ENCODE data around the gene CPZ.

The CPZ gene

DNA sequence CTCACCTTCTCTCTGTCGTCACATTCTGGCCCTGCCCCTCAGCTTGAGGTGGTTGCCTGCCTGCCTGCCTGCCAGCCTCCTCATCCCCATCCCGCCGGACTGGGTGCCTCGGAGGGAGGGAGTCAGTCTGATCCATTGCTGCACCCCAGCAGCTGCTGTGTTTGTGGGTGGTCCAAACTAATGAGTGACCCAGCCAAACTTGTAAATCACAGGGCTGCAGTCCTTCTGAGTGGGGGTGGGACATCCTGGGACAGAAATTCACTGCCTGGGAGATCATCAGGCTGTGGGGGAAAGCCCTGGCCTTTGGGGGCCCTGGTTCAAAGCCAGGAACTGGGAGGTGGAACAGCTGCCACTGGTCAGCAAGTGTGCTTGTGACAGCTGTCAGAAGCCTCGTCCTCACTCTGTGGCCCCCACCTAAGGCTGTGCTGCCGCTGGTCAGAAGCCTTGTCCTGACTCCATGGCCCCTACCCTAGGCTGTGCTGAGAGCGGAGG is 6.8 kb upstream of the CPZ start:
- TF ChIP-seq SPI1 (IDR thresholded peaks at IDR 0.05; ENCODE audit: low read depth, low read length): no peak
- TF ChIP-seq POLR2A (IDR thresholded peaks at IDR 0.05; ENCODE audit: low read depth, low read length): no peak
- no peak for TF ChIP-seq PAX5 (IDR thresholded peaks at IDR 0.05; ENCODE audit: insufficient read depth, low read length, severe bottlenecking)
- TF ChIP-seq POLR2AphosphoS5 (IDR thresholded peaks at IDR 0.05; ENCODE audit: low read depth, low read length): no peak
- no peak for TF ChIP-seq POU2F2 (IDR thresholded peaks at IDR 0.05; ENCODE audit: low read depth, low read length)
- TF ChIP-seq TAF1 (IDR thresholded peaks at IDR 0.05; ENCODE audit: low read depth, low read length): no peak
- DNase-seq (ENCODE audit: insufficient read length, low spot score) (no peak), FAIRE-seq (no peak)

DNA sequence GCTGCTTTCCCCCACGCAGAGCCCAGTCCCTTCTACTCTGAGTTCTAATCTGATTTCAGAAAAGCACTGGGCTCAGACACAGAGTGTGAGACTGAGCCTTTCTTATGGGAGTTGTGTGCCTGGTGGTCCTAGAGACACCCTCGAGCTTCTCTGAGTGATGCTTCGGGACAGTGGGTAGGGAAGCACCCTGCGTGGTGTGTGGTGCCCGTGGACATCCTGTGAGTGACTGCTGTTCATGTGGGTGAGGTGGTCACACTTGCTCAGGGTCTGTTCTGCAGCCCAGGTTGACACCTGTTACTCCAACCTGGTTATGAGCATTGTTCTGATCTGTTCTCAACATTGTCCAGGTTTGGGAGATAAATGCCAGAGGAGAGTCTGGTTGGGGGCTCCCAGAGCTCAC is 6.3 kb upstream of the CPZ start:
- no peak for TF ChIP-seq POLR2AphosphoS5 (IDR thresholded peaks at IDR 0.05; ENCODE audit: low read depth, low read length)
- TF ChIP-seq PAX5 (IDR thresholded peaks at IDR 0.05; ENCODE audit: insufficient read depth, low read length, severe bottlenecking): no peak
- TF ChIP-seq TAF1 (IDR thresholded peaks at IDR 0.05; ENCODE audit: low read depth, low read length): no peak
- no peak for TF ChIP-seq SPI1 (IDR thresholded peaks at IDR 0.05; ENCODE audit: low read depth, low read length)
- no peak for TF ChIP-seq POU2F2 (IDR thresholded peaks at IDR 0.05; ENCODE audit: low read depth, low read length)
- DNase-seq (ENCODE audit: insufficient read length, low spot score) (no peak), FAIRE-seq (no peak)

DNA sequence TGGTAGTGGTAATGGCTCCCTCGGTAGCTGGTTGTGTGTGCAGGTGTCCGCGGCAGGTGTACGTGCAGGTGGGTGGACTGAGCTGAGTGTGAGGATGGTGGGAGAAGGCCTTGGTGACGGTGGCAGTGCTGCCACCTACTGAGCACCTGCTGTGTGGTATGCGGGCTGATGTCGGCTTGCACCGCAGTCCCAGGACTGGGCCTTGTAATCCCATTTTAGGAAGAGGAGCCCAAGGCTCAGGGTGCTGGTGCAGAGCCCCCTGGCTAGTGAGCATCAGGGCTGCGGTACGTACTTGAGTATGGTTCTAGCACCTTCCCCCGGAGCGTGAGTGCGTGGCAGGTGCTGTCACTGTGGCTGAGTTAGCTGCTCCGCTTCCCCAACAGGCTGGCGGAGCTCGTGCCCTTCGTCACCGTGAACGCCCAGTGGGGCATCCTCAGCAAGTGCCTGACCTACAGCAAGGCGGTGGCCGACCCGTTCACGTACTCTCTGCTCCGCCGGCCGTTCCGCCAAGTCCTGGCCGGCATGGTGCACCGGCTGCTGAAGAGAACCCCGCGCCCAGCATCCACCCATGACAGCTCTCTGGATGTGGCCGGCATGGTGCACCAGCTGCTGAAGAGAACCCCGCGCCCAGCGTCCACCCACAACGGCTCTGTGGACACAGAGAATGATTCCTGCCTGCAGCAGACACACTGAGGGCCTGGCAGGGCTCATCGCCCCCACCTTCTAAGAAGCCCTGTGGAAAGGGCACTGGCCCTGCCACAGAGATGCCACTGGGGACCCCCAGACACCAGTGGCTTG is 5.7 kb upstream of the CPZ start:
- FAIRE-seq (no peak), DNase-seq (ENCODE audit: insufficient read length, low spot score) (no peak)
- TF ChIP-seq POLR2AphosphoS5 (IDR thresholded peaks at IDR 0.05; ENCODE audit: low read depth, low read length) (no peak), POU2F2 (IDR thresholded peaks at IDR 0.05; ENCODE audit: low read depth, low read length) (no peak), TAF1 (IDR thresholded peaks at IDR 0.05; ENCODE audit: low read depth, low read length) (no peak), SPI1 (IDR thresholded peaks at IDR 0.05; ENCODE audit: low read depth, low read length) (no peak), POLR2A (IDR thresholded peaks at IDR 0.05; ENCODE audit: low read depth, low read length) (no peak), PAX5 (IDR thresholded peaks at IDR 0.05; ENCODE audit: insufficient read depth, low read length, severe bottlenecking) (no peak)

DNA sequence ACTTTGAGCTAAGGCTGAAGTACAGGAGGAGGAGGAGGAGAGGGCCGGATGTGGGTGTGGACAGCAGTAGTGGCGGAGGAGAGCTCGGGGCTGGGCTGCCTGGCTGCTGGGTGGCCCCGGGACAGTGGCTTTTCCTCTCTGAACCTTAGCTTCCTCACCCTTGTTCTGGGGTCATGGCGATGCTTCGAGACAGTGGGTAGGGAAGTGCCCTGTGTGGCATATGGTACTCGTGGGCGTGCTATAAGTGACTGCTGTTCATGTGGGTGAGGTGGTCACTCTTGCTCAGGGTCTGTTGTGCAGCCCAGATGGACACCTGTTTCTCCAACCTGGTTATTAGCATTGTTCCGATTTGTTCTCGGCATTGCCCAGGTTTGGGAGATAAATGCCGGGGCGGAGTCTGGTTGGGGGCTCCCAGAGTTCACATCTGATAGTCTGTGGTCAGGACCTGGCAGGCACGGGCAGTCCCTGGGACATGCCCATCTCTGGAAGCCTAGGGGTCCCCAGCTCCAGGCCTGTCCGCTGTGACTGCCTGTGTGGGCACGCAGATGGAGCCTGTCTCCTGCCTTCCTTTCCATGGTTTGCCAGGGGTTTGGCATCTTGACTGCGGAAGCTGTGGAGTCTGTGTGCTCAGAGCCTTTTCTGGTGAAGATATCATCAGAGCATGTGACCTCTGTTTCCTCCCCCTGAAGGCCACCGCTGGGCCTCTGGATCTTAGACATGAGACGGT is 4.9 kb upstream of the CPZ start:
- FAIRE-seq (no peak), DNase-seq (ENCODE audit: insufficient read length, low spot score) (no peak)
- TF ChIP-seq SPI1 (IDR thresholded peaks at IDR 0.05; ENCODE audit: low read depth, low read length) (no peak), PAX5 (IDR thresholded peaks at IDR 0.05; ENCODE audit: insufficient read depth, low read length, severe bottlenecking) (no peak)

DNA sequence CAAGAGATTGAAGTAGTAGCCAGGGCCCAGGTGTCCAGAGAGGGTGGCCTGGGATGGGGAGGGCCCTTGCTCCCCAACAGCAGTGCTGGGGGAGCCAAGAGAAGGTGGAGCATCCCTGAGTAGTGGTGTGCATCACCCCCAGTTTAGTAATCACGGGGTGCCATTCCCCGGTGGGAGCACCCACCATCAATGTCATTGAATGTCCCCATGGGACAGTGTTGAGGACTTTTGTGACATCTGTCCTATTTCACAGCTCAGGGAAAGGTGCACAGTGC is 4.4 kb upstream of the CPZ start:
- DNase-seq (ENCODE audit: insufficient read length, low spot score): no peak
- FAIRE-seq: no peak
- no peak for TF ChIP-seq TAF1 (IDR thresholded peaks at IDR 0.05; ENCODE audit: low read depth, low read length)
- no peak for TF ChIP-seq SPI1 (IDR thresholded peaks at IDR 0.05; ENCODE audit: low read depth, low read length)
- no peak for TF ChIP-seq POLR2AphosphoS5 (IDR thresholded peaks at IDR 0.05; ENCODE audit: low read depth, low read length)
- no peak for TF ChIP-seq POLR2A (IDR thresholded peaks at IDR 0.05; ENCODE audit: low read depth, low read length)
- TF ChIP-seq PAX5 (IDR thresholded peaks at IDR 0.05; ENCODE audit: insufficient read depth, low read length, severe bottlenecking): no peak
- no peak for TF ChIP-seq POU2F2 (IDR thresholded peaks at IDR 0.05; ENCODE audit: low read depth, low read length)

DNA sequence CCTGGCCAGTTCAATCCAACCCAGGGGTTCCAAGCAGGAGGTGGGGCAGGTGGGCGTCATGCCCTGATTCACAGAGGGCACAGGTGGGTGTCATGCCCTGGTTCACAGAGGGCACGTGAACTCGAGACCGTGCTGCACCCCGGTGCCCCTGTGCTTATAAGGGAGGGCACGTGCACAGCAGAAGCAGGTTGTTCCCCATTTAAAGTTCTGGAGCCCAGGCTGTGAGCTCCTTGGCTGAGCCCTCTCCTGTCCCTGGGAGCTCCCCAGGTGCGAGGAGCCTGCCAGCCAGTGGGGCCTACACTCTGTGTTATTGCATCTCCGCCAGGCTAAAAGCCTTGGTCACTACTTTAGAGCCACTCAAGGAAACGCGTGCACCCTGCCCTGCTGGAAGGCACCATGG is 3.2 kb upstream of the CPZ start:
- FAIRE-seq: no peak
- TF ChIP-seq TAF1 (IDR thresholded peaks at IDR 0.05; ENCODE audit: low read depth, low read length) (no peak), POU2F2 (IDR thresholded peaks at IDR 0.05; ENCODE audit: low read depth, low read length) (no peak), SPI1 (IDR thresholded peaks at IDR 0.05; ENCODE audit: low read depth, low read length) (no peak), POLR2AphosphoS5 (IDR thresholded peaks at IDR 0.05; ENCODE audit: low read depth, low read length) (no peak), POLR2A (IDR thresholded peaks at IDR 0.05; ENCODE audit: low read depth, low read length) (no peak), PAX5 (IDR thresholded peaks at IDR 0.05; ENCODE audit: insufficient read depth, low read length, severe bottlenecking) (no peak)

DNA sequence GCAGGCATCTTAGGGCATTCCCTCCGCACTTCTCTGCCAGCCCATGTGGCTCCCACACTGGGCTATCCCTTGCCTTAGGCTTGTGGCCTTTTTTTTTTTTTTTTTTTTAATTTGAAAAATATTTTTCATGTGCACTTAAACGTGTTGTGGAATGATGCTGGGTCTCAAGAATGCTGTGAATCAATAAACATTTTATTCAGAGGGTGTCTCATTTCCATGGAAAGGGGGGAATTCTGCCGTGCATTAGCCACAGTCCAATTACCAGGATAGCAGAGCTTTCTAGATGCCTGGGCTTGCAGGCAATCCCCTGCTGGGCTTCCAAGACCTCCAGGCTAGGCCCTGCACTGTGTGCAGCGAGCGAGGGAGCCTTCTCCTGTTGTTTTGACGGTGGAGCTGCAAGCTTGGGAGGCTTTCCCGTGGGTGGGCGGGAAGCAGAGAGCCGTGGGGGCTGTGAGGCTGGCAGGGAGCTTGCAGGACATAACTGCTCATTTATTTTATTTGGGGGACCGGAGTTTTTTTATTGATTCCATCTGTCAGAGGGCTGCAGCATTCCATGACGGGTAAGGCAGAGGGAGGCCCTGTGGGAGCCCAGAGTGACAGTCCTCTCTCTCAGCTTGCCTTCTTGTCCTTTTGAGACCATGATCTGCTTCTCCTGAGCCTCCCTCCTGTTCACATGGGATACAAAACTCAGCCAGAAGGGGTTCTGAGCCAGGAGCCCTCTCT is 2.6 kb upstream of the CPZ start:
- TF ChIP-seq SPI1 (IDR thresholded peaks at IDR 0.05; ENCODE audit: low read depth, low read length) (no peak), POLR2A (IDR thresholded peaks at IDR 0.05; ENCODE audit: low read depth, low read length) (no peak), POLR2AphosphoS5 (IDR thresholded peaks at IDR 0.05; ENCODE audit: low read depth, low read length) (no peak), POU2F2 (IDR thresholded peaks at IDR 0.05; ENCODE audit: low read depth, low read length) (no peak), PAX5 (IDR thresholded peaks at IDR 0.05; ENCODE audit: insufficient read depth, low read length, severe bottlenecking) (no peak), TAF1 (IDR thresholded peaks at IDR 0.05; ENCODE audit: low read depth, low read length) (no peak)
- no peak for FAIRE-seq
- no peak for DNase-seq (ENCODE audit: insufficient read length, low spot score)

More for the DNA sequence above, 3.2 kb upstream of the CPZ start:
- DNase-seq (ENCODE audit: insufficient read length, low spot score): no peak

DNA sequence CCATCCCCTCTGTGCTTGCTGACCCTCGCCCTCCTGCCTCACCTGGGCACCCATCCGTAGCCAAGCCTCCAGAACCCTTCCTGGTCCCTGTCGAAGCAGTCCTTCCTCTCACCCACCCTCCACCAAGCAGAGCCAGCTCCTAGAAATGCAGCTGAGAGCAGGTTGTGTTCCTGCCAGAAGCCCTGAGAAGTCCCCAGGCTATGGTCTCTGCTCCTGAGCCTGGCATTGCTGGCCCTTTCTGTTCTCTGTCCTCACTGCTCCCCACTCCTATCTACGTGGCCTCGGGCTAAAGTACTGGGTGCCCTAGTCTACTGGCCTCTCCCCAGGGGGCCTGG is 2.1 kb upstream of the CPZ start:
- DNase-seq (ENCODE audit: insufficient read length, low spot score) (no peak), FAIRE-seq (no peak)
- TF ChIP-seq POLR2AphosphoS5 (IDR thresholded peaks at IDR 0.05; ENCODE audit: low read depth, low read length) (no peak), POLR2A (IDR thresholded peaks at IDR 0.05; ENCODE audit: low read depth, low read length) (no peak), PAX5 (IDR thresholded peaks at IDR 0.05; ENCODE audit: insufficient read depth, low read length, severe bottlenecking) (no peak), SPI1 (IDR thresholded peaks at IDR 0.05; ENCODE audit: low read depth, low read length) (no peak), TAF1 (IDR thresholded peaks at IDR 0.05; ENCODE audit: low read depth, low read length) (no peak), POU2F2 (IDR thresholded peaks at IDR 0.05; ENCODE audit: low read depth, low read length) (no peak)

DNA sequence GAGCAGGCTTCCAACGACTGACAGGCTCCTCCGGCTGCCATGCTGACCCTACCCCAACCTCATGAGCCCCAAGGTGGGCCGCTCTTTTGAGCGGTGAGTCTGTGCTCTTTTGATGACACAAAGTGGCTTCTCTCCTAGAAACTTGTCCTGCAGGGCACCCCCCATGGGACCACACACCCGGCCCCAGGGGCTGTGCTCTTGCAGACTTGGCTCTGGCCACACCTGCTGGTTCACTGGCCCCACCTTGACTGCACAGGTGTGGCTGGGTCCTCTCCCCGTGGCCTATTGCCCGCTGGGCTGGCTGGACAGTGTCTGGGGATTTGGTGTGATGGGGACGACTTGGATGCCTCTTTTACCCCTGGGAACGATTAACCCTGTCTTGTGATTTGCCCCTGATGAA is 1.5 kb upstream of the CPZ start:
- FAIRE-seq (no peak), DNase-seq (ENCODE audit: insufficient read length, low spot score) (no peak)
- TF ChIP-seq POLR2AphosphoS5 (IDR thresholded peaks at IDR 0.05; ENCODE audit: low read depth, low read length) (no peak), POU2F2 (IDR thresholded peaks at IDR 0.05; ENCODE audit: low read depth, low read length) (no peak), TAF1 (IDR thresholded peaks at IDR 0.05; ENCODE audit: low read depth, low read length) (no peak), PAX5 (IDR thresholded peaks at IDR 0.05; ENCODE audit: insufficient read depth, low read length, severe bottlenecking) (no peak), POLR2A (IDR thresholded peaks at IDR 0.05; ENCODE audit: low read depth, low read length) (no peak), SPI1 (IDR thresholded peaks at IDR 0.05; ENCODE audit: low read depth, low read length) (no peak)
